Heart left ventricle (tissue), 13 donors: ENCODE results near the gene ZDHHC21.

Experiments
- POLR2A ChIP-seq, 2 donors: fragments of 450-650 bp; IDR thresholded peaks; one replicate each; pipeline ENCODE4 v1.6.1; 2017; ENCODE audit warnings: antibody characterized with exemption in 2 of 2, mild to moderate bottlenecking in 2 of 2, moderate library complexity in 2 of 2
- TF ChIP-seq, protein P1 (sequence below), 12 donors: fragments of 200-600 bp; sonication (generic) in 4 of 12; IDR thresholded peaks; one replicate each; pipeline versions ENCODE4 v1.5.0 to v1.8.0; 2018 to 2022; ENCODE audit warnings: antibody characterized with exemption in 12 of 12, mild to moderate bottlenecking in 5 of 12
- donor health status: ischemic (EF 13 %, LVEDD 7.1; RV severe dilation, severe dysfunction).
- donor health status: DM: no; HTN: yes; CAD: no.
- donor health status: DM: no; HTN: no; CAD: no.
- donor health status: ischemic (EF 25% LVEDD 6.9; RV normal size, moderate dysfunction).
- donor health status: ischemic (EF 25% LVEDD 5.7; RV mildly dilated, moderate dysfunction).
- donor health status: ischemic (EF 35%, LVEDD 5.7; RV mildly dilated, moderate dysfunction).
- donor health status: nonischemic (EF 11% LVEDD 7.7; RV severe dilation, severe dysfunction).
- donor health status: DM: yes; HTN: yes; CAD: no.
- donor health status: PGD.
- donor health status: ischemic (EF 29% LVEDD 5.4; RV normal size, mild dysfunction).
- donor health status: nonischemic (EF 23%, LVEDD 6.1; RV moderate dilation, normal function).

DNA sequence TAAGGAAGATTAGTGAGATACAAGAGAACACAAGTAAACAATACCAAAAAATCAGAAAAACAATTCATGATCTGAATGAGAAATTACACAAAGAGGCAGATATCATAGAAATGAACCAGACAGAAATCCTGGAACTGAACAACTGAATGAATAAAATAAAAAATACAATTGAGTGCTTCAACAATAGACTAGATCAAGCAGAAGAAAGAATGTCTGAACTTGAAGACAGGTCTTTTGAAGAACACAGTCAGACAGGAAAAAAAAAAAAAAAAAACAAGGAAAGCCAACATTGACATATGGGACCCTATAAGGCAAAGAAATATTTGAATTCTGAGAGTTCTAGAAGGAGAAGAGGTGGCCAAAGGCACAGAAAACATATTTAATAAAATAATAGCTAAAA is 115.2 kb downstream of the ZDHHC21 start:
- TF ChIP-seq, protein P1, sequence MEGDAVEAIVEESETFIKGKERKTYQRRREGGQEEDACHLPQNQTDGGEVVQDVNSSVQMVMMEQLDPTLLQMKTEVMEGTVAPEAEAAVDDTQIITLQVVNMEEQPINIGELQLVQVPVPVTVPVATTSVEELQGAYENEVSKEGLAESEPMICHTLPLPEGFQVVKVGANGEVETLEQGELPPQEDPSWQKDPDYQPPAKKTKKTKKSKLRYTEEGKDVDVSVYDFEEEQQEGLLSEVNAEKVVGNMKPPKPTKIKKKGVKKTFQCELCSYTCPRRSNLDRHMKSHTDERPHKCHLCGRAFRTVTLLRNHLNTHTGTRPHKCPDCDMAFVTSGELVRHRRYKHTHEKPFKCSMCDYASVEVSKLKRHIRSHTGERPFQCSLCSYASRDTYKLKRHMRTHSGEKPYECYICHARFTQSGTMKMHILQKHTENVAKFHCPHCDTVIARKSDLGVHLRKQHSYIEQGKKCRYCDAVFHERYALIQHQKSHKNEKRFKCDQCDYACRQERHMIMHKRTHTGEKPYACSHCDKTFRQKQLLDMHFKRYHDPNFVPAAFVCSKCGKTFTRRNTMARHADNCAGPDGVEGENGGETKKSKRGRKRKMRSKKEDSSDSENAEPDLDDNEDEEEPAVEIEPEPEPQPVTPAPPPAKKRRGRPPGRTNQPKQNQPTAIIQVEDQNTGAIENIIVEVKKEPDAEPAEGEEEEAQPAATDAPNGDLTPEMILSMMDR (IDR thresholded peaks at IDR 0.05): no peak
- TF ChIP-seq POLR2A (IDR thresholded peaks at IDR 0.05): no peak
